Measurements from ENCODE around the gene CLEC17A. TPM values are rescaled to one million over a fixed set of nuclear protein-coding genes. Genes with fewer than 3 reads are reported as not detected.

The CLEC17A gene
- total and polyA plus RNA-seq, 2 of the 13 experiments (the other 11 are each of a cell fraction or from before 2014, with no cell fraction given) = not detected

DNA sequence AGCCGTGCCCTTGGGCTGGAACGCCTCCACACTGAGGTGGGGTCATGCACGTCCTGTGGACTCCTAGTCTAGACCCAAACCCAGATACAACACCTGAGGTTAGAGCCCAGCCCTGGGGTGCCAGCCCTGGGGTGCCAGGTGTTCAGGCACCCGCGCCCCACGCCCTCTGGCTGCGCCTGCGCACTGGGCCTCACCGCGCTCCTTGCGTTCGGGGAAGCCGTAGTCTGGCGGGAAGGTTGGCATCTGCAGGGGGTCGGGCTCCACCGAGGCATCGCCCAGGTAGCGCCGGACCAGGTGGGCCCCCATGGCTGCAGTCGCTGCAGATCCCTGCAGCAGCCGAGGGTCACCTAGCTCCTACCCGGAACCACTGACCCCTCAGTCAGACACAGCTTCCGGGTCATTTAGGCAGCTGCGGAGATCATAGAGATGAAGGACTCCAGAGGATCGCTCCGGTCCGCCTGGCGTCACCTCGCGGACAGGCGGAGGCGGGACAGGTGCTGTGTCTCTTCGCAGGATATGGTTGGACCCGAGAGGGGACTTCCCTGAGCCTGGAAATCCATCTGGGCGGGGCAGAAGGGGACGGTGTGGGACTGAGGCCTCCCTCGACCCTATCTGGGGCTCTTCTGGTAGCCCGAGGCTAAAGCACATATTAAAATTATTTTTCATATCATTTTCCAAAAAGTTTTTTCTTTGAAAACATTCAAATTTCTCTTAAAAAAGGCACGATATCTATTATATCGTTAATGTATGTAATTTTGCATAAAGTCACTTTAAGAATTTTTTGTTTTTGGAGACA lies 11.0 kb upstream of the CLEC17A start, which contains the start of gene NDUFB7 (continued):
- TF ChIP-seq RNF219 (CRISPR knock-in tag; IDR thresholded peaks at IDR 0.05) = no peak
- TF ChIP-seq CEBPB (IDR thresholded peaks at IDR 0.05; ENCODE audit: borderline replicate concordance, low read depth, low read length) = no peak
- no peak for TF ChIP-seq CHCHD3 (CRISPR knock-in tag; IDR thresholded peaks at IDR 0.05)
- peak; percentile 59 for TF ChIP-seq PITX1 (CRISPR knock-in tag; IDR thresholded peaks at IDR 0.05)
- TF ChIP-seq, protein P1, sequence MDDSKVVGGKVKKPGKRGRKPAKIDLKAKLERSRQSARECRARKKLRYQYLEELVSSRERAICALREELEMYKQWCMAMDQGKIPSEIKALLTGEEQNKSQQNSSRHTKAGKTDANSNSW (CRISPR knock-in tag; IDR thresholded peaks at IDR 0.05; ENCODE audit: borderline replicate concordance) = peak; percentile 88; the same call in 1 of the 2 replicates
- TF ChIP-seq ZNF781 (CRISPR knock-in tag; IDR thresholded peaks at IDR 0.05; ENCODE audit: borderline replicate concordance, not compliant biosample characterization) = no peak
- TF ChIP-seq SP140L (CRISPR knock-in tag; IDR thresholded peaks at IDR 0.05; ENCODE audit: borderline replicate concordance) = 0 out of 2 replicates have a peak, but pooled peaks have one; percentile 49
- peak; percentile 74; the same call in 1 of the 2 replicates for TF ChIP-seq TSC22D2 (CRISPR knock-in tag; IDR thresholded peaks at IDR 0.05; ENCODE audit: borderline replicate concordance)
- TF ChIP-seq BCL6 (CRISPR knock-in tag; IDR thresholded peaks at IDR 0.05) = no peak; the same call in 1 of the 2 replicates
- TF ChIP-seq ZNF101 (CRISPR knock-in tag; IDR thresholded peaks at IDR 0.05; ENCODE audit: borderline replicate concordance, low read depth) = 0 out of 2 replicates have a peak, but pooled peaks have one; percentile 37
- TF ChIP-seq CCDC6 (CRISPR knock-in tag; IDR thresholded peaks at IDR 0.05) = no peak
- TF ChIP-seq, protein P2, sequence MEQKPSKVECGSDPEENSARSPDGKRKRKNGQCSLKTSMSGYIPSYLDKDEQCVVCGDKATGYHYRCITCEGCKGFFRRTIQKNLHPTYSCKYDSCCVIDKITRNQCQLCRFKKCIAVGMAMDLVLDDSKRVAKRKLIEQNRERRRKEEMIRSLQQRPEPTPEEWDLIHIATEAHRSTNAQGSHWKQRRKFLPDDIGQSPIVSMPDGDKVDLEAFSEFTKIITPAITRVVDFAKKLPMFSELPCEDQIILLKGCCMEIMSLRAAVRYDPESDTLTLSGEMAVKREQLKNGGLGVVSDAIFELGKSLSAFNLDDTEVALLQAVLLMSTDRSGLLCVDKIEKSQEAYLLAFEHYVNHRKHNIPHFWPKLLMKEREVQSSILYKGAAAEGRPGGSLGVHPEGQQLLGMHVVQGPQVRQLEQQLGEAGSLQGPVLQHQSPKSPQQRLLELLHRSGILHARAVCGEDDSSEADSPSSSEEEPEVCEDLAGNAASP (CRISPR knock-in tag; IDR thresholded peaks at IDR 0.05; ENCODE audit: borderline replicate concordance) = peak; percentile 78
- peak; percentile 76 for TF ChIP-seq MXD4 (CRISPR knock-in tag; IDR thresholded peaks at IDR 0.05)
- TF ChIP-seq SOX13 (IDR thresholded peaks at IDR 0.05) = no peak
- peak in 1 of 2 experiments; percentile 56; a peak in 1 of 4 replicates for TF ChIP-seq SOX13 (CRISPR knock-in tag; conservative IDR thresholded peaks at IDR 0.05 in 1 of 2, IDR thresholded peaks at IDR 0.05 in 1 of 2)
- no peak for TF ChIP-seq ZNF546 (CRISPR knock-in tag; conservative IDR thresholded peaks at IDR 0.05)
- TF ChIP-seq SYNCRIP (IDR thresholded peaks at IDR 0.05; ENCODE audit: insufficient read depth, low read depth, low read length) = no peak
- no peak for TF ChIP-seq NR1H2 (CRISPR knock-in tag; IDR thresholded peaks at IDR 0.05; ENCODE audit: borderline replicate concordance, low read depth)
- TF ChIP-seq ZNF562 (CRISPR knock-in tag; IDR thresholded peaks at IDR 0.05; ENCODE audit: borderline replicate concordance) = no peak
- TF ChIP-seq SAFB2 (CRISPR knock-in tag; IDR thresholded peaks at IDR 0.05; ENCODE audit: borderline replicate concordance, low read depth) = peak; percentile 69; the same call in 1 of the 2 replicates
- TF ChIP-seq ZNF253 (CRISPR knock-in tag; IDR thresholded peaks at IDR 0.05; ENCODE audit: borderline replicate concordance) = no peak
- TF ChIP-seq RAD21 (CRISPR knock-in tag; IDR thresholded peaks at IDR 0.05) = peak; percentile 33; the same call in 1 of the 2 replicates
- TF ChIP-seq HNRNPLL (IDR thresholded peaks at IDR 0.05; ENCODE audit: low read depth, low read length, poor library complexity, severe bottlenecking) = peak; percentile 46
- no peak for TF ChIP-seq TMF1 (CRISPR knock-in tag; IDR thresholded peaks at IDR 0.05; ENCODE audit: low read depth)
- 0 out of 2 replicates have a peak, but pooled peaks have one; percentile 44 for TF ChIP-seq ZNF121 (CRISPR knock-in tag; IDR thresholded peaks at IDR 0.05)
- peak; percentile 95 for TF ChIP-seq ZNF274 (CRISPR knock-in tag; IDR thresholded peaks at IDR 0.05)
